DMS114 treated with DMSO at 0.1 percent for 48 hours (cell line): ENCODE results near the gene ST6GALNAC5.
A peak's percentile ranks its signal among the peaks of the same experiment; 100 is the strongest.
"Not testable (repeated sequence)": the region's sequence is repeated elsewhere in the genome, so short reads cannot be mapped to it uniquely, and the experiment has no call there.

Experiments
- DNase-seq: peaks from one replicate; lab custom pipeline; 2025; ENCODE audit not compliant: unreplicated experiment; lab: John Stamatoyannopoulos, UW

The ST6GALNAC5 gene

DNA sequence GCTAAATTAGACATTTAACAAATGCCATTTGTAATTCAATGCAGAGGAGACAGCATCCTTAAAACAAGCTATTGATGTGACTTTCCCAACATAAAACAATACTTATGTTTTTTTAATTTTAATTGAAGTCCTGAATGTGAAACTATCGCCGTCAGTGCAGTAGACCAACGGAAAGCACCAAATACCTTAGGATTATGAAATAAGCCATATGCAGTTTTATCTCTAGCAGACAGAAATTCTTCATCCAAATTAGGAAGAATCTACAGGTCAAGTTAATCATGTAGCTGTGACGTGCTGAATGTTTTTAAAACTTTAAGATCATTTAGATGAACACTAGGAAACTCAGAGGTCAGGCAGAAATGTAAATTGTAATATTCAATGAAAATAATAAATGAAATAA, 714 bp upstream of the ST6GALNAC5 start:
- no peak for DNase-seq

DNA sequence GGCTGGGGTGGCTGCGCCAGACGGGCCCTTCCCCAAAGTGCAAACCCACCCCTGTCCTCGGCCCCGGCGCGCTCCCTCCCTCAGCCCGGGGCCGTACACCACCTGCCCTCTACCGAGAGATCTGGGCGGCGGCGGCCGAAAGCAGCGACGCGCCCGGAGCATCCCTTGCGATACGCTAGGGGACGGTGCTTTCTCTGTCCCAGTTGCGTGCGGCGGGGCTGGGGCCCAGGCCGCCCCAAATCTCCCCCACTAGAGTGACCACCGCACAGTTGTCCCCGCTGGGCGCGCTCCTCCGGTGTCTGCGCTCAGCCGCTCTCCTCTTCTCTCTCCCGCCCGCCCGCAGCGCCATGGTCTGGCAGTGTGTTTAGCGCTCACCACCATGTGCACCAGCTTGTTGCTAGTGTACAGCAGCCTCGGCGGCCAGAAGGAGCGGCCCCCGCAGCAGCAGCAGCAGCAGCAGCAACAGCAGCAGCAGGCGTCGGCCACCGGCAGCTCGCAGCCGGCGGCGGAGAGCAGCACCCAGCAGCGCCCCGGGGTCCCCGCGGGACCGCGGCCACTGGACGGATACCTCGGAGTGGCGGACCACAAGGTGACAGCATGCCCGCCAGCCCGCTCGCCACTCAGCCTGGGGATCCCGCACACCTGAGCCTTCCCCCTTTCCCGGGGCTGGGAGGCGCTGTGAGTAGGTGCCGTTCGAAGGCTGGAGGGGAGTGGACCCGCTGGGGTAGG, 1.0 kb downstream of the ST6GALNAC5 start:
- DNase-seq, result peak; percentile 22

DNA sequence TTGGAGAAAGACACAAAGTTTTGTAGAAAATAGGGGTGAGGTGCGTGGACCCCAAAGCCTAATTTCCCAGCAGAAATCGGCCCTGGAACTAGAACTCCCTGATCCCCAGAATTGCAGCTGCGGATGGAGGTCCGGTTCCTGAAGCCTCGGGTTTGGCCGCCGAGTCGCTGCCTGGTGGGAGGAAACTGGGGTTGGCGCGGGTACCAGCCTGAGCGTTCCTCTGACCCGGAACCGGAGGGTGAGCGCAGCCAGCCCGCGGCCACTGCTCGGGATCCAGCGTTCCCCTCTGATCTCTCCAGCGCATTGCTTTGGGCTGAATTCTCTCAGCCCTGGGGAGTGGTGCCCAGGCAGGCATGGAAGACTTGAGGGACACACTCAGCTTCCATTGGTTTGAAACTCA, 1.6 kb downstream of the ST6GALNAC5 start:
- DNase-seq, result no peak

DNA sequence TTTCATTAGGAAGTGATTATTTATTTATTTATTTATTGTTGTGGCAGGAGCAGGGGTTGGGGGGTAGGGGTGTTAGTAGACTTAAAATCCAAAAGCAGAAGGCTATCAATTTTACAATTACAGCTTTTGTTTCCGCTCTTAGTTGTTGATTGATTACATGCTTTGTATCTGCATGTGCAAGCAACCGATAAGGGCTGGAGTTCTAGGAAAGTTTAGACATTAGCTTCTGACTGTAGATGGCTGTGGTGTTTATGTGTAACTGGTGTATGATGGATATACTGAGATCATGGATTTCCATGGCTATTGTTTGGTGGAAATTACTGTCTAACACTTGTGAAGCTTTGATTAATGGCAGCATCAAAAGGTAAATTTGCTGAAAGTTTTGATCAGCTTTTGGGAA, 2.8 kb downstream of the ST6GALNAC5 start:
- DNase-seq, result no peak

DNA sequence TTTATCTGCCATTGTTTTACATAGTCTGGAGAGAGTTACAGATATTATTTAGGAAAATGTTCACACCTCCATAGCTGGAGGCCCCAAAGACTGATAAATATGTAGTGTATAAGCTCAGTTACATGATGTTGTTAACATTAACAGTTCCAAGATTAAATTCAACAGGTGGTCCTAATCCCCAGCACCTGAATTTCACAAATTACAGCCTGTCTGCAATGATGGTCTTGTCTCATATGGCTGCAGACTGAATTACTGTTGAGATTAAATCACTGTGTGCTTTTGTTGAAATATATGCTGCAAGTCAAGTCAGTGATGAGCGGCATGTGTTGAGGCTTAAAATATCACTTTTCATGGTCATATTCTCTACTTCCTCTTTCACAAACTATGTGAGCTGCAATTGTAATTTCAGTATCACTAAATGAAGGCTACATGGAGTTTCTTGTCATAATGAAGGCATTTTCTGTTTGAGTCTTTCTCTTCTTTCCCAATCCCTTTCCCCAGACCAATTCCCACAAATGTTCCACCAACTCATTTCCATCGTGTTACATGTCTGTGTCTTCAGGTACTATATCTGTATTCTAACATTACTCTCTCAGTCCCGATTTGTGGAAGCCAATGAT, 4.2 kb downstream of the ST6GALNAC5 start:
- DNase-seq, result no peak

DNA sequence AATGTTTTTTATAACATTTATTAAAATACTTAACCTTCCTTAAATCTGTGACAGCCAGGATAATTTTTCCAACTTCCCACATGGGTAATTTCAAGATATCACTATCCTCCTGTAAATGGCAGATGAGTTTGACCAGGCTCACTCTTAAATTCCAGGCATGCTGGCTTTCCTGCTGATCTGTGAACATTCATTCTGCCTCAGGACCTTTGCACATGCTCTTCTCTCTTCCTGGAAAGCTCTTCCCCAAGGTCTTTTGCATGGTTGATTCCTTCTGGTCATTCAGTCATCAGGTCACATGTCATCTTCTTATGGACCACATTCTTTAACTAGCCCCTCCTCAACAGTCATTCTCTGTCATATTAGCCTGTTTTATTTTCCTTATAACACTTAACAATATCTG, 5.7 kb downstream of the ST6GALNAC5 start:
- no peak for DNase-seq

DNA sequence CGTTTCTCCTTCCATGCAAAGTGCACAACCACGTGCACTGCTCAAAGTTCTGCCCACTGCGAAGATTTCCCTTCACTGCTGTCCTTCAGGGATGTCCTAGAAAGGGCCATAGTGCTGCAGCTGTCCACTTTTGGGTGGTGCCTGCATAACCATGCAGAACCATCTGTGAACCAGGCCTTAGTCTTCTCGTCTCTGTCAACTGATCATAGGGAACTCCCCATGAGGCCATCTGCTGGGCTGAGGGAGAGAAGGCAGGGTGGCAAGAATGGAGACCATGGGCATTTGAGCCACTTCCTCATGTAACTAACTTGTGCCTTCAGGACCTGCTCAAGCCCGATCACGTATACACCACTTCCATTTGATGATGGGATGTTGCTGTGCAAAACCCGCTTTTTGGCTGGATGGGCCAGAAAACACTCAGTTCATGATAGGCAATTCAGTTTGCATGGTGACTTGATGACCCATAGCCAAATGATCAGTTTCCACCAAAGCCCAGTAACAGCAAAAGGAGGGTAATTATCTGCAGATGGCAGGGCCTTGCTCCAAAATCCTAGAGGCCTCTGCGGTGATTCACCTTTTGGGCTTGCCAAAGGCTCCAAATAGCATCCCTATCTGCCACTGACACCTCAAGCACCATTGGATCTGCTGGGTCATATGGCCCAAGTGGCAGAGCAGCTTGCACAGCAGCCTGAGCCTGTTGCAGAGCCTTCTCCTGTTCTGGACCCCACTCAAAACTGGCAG, 9.5 kb downstream of the ST6GALNAC5 start:
- DNase-seq, result no peak

DNA sequence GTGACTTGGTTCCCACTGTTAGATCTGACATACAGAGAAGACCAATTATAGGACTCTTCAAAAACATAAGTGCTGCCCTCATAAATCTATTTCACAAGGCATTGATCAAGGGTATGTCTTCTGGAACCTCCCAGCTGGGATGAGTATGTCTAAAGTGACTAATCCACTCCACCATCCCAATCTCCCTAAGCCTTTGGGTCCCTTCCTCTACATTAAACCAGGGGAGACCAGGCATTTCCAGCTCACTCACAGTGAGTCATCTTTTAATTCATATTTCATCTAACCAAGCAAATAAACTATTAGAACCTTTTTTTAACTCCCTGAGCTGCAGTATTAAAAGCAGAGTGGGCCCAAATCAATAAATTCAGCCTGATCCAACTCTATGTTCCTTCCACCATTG, 11.7 kb downstream of the ST6GALNAC5 start:
- not testable (repeated sequence) for DNase-seq

DNA sequence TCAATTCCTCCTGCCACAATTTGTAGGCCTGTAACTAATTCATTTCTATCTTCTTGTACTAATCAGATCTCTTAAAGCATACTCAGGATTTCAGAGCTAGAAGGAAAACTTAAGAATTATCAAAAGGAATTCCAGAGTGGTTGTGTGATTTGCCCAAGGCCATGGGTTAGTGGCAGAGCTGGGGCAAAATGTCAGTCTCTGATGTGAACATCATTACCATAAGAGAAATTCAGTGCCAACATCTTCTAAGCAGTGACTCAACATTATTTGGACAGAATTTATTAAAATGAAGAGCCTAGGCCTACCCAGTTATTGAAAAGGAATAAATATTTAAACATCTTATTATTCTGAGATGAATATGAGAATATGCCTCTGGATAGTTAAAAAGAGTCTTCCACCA, 14.5 kb downstream of the ST6GALNAC5 start:
- no peak for DNase-seq

DNA sequence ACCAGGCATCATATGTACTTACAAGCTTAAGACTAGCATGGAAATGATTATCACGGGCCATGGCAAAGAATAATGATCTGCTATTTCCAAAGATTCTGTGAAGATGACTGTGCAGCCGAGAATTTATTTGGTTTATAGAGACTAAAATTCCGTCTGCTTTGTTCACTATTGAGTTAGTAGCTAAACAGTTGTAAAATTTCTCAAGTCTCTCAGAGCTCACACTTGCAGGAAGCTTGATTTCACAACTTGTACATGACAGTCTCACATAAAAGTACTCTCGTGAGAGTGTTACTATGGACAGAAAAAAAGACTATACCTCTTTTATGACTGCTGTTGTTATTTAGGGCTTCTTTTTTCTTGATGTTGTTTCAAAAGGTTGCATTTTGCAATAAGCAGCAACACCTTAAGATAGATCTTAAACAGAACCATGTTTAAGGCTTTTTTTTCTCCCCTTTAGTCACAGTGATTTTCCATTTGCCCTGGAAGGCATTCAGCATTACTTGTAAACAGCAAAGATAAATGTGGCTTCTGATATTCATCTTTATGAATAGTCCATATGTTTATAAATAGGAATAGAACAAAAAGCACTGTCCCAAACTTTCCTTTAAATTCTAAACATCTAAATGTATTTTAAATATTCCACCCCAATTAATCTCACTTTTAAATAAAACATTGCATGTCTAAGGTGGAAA, 24.8 kb downstream of the ST6GALNAC5 start:
- DNase-seq, result no peak

DNA sequence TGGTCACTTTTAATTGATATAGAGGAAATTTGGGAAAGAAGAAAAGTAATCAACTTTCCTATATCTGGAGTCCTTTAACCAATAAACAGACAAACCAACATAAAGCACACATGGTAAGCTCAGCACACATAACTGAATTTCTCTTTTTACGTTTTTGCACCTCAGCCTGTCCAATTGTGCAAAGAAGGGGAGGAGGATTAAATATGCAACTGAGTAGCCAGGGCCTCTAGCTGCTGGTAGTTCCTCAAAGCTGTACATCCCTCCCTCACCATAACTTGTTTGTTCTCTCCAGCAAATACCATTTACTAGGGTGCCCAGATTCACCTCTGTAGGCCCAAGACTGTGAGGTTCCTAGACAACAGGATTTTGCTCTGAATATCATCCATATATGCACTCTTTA, 25.4 kb downstream of the ST6GALNAC5 start:
- no peak for DNase-seq

DNA sequence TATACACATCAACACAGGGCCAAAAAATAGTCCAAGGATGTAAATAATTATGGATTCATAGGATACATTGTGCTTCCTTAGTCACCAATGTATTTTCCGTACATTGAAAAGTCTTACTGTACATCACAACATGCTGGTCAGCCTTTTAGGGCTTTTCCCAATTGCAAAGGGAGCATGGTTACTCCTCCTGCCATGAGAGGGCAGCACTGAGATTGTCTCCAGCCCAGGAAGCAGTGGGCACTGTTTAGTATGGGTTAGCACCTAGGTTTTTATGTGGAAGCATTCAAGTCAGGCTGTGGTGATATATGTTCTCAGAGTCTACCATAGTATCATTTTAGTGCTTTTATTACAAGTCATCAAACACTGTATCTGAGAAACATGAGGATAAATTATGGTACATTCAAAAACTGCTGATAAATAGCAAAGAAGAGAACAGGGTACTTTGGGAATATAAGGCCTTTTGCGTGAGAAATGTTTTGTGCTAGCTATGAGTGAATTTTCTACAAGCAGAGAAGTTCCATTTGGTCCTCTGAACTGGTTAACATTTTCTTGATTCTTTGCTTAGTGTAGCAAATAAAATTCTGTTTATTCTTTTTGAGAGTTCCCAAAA, 34.0 kb downstream of the ST6GALNAC5 start:
- no peak for DNase-seq

DNA sequence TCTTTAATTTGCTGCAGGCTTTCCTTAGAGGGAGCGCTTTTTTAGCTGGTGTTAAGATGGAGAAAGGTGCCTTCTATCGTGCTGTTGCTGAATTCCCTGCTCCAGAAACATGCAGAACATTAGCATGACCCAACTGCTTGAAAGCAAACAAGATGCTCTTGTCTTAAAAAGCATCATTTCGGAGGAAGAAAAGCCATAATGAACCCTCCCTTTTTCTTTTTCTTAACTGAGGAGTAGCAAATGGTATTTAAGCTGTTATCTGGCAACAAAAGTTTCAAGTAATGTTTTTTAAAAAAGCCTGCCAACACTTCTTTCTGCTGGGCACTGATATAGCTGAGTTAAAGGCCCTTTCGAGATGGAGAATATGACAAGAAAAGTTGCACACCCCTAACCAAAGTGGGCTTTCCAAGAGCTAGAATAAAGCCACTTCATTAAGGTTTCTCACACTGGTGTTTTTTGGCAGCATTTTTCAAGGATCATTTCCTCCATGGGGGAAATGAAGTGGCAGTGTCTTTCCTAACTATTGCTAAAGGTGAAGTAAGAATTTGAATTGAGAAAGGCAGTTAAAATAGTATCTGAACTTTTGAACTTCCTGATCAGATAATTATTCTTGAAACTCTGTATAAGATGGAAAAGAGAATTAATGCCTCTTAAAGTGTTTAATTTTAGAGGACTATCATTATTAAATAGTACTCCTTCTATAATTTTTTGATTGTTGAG, 38.8 kb downstream of the ST6GALNAC5 start:
- no peak for DNase-seq

DNA sequence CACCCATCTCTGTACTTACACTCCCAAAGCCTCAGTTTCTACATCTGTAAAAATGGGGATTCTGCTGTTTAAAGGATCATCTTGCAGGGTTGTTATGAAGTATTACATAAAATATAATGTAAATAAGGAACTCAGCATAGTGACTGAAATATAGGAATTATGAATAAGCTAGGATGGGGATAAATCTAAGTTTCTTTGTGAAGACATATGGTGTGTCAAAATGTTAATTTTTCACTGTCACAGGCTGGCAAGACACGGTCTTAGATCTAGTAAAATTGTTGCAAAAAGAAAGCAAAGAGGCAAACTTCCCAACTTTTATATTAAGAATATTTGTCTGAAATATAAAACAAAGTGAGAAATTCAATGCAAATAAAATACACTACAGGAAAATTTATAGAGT, 42.0 kb downstream of the ST6GALNAC5 start:
- no peak for DNase-seq

DNA sequence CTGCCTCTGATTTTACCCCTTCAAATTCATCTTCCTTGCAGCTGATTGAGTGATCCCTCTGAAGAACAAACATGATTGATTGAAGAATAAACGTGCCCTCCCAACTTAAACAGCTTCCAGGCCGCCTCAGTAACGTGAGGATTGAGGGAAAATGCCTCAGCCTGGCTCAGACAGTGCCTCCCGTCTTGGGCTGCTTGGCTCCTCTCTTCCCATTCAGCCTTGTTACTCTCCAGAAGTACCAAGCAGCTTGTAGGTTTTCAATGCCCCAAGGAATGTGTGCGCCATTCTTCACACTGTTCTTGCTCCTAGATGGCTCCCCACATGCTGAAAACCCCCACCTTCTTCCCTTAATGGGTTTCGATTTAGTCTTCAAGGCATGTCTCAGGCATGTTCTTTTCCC, 51.8 kb downstream of the ST6GALNAC5 start:
- no peak for DNase-seq

DNA sequence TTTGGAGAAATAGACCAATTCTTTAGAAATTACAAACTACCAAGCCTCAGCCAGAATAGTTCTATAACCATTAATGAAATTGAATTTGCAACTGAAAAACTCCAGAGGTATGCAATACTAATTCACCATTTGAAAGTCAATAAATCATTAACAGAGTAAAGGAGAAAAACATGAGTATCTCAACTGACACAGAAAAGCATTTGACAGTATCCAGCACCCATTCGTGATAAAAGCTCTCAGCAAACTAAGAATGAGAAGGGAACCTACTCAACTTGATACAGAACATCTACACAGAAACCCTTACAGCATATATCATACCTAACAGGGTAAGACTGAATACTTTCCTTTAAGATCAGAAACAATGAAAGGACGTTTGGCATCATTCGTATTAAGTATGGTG, 54.3 kb downstream of the ST6GALNAC5 start:
- DNase-seq, result no peak

DNA sequence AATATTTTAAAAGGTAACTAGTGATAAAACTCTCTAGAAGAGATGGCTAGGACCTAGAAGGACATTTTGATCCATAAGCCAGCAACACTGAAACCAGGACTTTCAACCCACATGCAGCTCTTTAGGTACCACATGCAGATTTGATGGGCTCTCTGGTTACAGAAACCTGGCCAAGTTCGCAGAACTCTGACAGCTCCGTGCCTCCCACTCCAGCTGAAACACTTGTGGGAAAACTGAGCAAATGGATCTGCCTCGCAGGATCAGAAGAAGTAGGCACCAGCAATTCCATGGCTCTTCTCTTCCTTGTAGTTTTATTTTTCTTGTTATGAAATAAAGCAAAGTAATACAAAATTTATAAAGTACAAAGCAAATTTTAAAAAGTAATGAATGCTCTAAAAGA, 58.5 kb downstream of the ST6GALNAC5 start:
- no peak for DNase-seq

DNA sequence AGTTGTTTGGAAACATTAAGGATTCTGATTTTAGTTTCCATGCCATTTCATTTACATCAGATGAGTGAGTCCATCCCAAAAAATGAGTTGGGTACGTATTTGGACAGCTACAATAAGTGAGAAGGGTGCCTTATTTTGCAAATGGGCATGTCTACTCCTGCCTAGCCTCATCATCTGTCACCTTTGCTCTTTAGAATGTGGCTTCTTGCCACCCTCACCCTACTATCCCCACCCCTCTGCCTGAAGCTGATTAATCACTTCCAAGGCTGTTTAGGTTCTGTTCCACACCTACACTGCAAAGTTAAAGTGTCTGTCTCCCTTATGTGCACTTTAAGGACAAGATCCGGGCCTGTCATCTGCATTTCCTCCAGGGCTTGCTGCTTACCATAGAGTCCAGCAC, 61.2 kb downstream of the ST6GALNAC5 start:
- no peak for DNase-seq

DNA sequence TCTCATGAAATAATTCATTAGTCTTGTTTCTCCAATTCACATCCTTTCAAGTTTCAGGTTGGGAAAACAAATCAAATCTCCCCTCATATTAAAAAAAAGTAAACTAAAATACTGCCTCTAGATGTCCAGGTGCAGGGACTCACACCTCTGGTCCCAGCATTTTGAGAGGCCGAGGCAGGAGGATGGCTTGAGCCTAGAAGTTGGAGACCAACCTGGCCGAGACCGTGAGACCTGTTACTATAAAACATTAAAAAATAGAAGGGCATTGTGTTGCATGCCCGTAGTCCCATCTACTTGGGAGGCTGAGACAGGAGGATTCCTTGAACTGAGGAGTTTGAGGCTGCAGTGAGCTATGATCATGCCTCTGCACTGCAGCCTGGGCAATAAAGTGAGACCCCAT, 61.9 kb downstream of the ST6GALNAC5 start:
- no peak for DNase-seq
